Mucosa of stomach (tissue), 1 donor: ENCODE data around the gene ANKRD13B.

Experiments
- H3K27me3 ChIP-seq: one replicate; pipeline ENCODE4 v1.7.0; 2013; ENCODE audit warnings: mild to moderate bottlenecking, low read length; ENCODE audit not compliant: control insufficient read depth, insufficient read depth
- H3K36me3 ChIP-seq: one replicate; pipeline ENCODE4 v1.7.0; 2013; ENCODE audit warnings: low read length; ENCODE audit not compliant: control insufficient read depth, insufficient read depth
- H3K4me1 ChIP-seq: one replicate; pipeline ENCODE4 v1.7.0; 2013; ENCODE audit warnings: mild to moderate bottlenecking, low read length; ENCODE audit not compliant: control insufficient read depth, insufficient read depth
- H3K4me3 ChIP-seq: one replicate; pipeline ENCODE4 v1.7.0; 2013; ENCODE audit warnings: low read length
- H3K9ac ChIP-seq: one replicate; pipeline ENCODE4 v1.7.0; 2013; ENCODE audit warnings: mild to moderate bottlenecking, low read length, moderate library complexity
- H3K9me3 ChIP-seq: one replicate; pipeline ENCODE4 v1.7.0; 2013; ENCODE audit warnings: mild to moderate bottlenecking, low read length, moderate library complexity; ENCODE audit not compliant: control insufficient read depth
- donor health status: Pancreatic carcinoma.

ANKRD13B gene

GRCh38 chr17:29613856-29614255 lies 20.9 kb downstream of the ANKRD13B start:
- peaks cover 49% of the 10 kb centered on the region for H3K27me3 ChIP-seq
- H3K4me3 ChIP-seq, result no peak overlapping the region
- H3K9ac ChIP-seq, result peak overlapping the region; percentile 1
- peaks cover 56% of the 10 kb centered on the region for H3K4me1 ChIP-seq
- no peaks in the 10 kb centered on the region for H3K36me3 ChIP-seq
- no peaks in the 10 kb centered on the region for H3K9me3 ChIP-seq

GRCh38 chr17:29614349-29615047 lies 21.6 kb downstream of the ANKRD13B start:
- Histone ChIP-seq H3K36me3 (no peaks in the 10 kb centered on the region), H3K27me3 (peaks cover 56% of the 10 kb centered on the region), H3K4me3 (no peak overlapping the region), H3K9ac (no peak overlapping the region), H3K4me1 (peaks cover 56% of the 10 kb centered on the region), H3K9me3 (no peaks in the 10 kb centered on the region)

GRCh38 chr17:29615048-29615385 lies 22.1 kb downstream of the ANKRD13B start:
- no peak overlapping the region for H3K4me3 ChIP-seq
- H3K4me1 ChIP-seq, result peaks cover 56% of the 10 kb centered on the region
- H3K9ac ChIP-seq, result no peak overlapping the region

GRCh38 chr17:29615492-29616299 lies 22.8 kb downstream of the ANKRD13B start:
- no peak overlapping the region for H3K4me3 ChIP-seq
- peaks cover 56% of the 10 kb centered on the region for H3K4me1 ChIP-seq
- H3K9ac ChIP-seq, result peak overlapping the region; percentile 11
- H3K36me3 ChIP-seq, result no peaks in the 10 kb centered on the region
- H3K9me3 ChIP-seq, result no peaks in the 10 kb centered on the region
- H3K27me3 ChIP-seq, result peaks cover 68% of the 10 kb centered on the region

More at GRCh38 chr17:29615048-29615385, 22.1 kb downstream of the ANKRD13B start:
- Histone ChIP-seq H3K36me3 (no peaks in the 10 kb centered on the region), H3K27me3 (peaks cover 61% of the 10 kb centered on the region), H3K9me3 (no peaks in the 10 kb centered on the region)

GRCh38 chr17:29616300-29617048 lies 23.5 kb downstream of the ANKRD13B start:
- Histone ChIP-seq H3K4me1 (peaks cover 56% of the 10 kb centered on the region), H3K9me3 (no peaks in the 10 kb centered on the region), H3K4me3 (no peak overlapping the region), H3K36me3 (no peaks in the 10 kb centered on the region), H3K27me3 (peaks cover 70% of the 10 kb centered on the region), H3K9ac (peak overlapping the region; percentile 11)

- no peak overlapping the region for H3K9ac ChIP-seq
- peaks cover 62% of the 10 kb centered on the region for H3K4me1 ChIP-seq
These were observed 24.2 kb downstream of the ANKRD13B start for GRCh38 chr17:29617125-29617480.

GRCh38 chr17:29617481-29618271 lies 24.7 kb downstream of the ANKRD13B start:
- H3K9ac ChIP-seq, result peak overlapping the region; percentile 25
- peaks cover 67% of the 10 kb centered on the region for H3K4me1 ChIP-seq

More at GRCh38 chr17:29617125-29617480, 24.2 kb downstream of the ANKRD13B start:
- peaks cover 74% of the 10 kb centered on the region for H3K27me3 ChIP-seq
- H3K36me3 ChIP-seq, result no peaks in the 10 kb centered on the region
- no peak overlapping the region for H3K4me3 ChIP-seq
- H3K9me3 ChIP-seq, result no peaks in the 10 kb centered on the region

GRCh38 chr17:29618272-29619065 lies 25.5 kb downstream of the ANKRD13B start:
- Histone ChIP-seq H3K9me3 (no peaks in the 10 kb centered on the region), H3K4me1 (peaks cover 66% of the 10 kb centered on the region), H3K9ac (no peak overlapping the region), H3K27me3 (peaks cover 86% of the 10 kb centered on the region), H3K36me3 (no peaks in the 10 kb centered on the region), H3K4me3 (no peak overlapping the region)

More at GRCh38 chr17:29617481-29618271, 24.7 kb downstream of the ANKRD13B start:
- H3K4me3 ChIP-seq, result no peak overlapping the region
- H3K36me3 ChIP-seq, result no peaks in the 10 kb centered on the region
- no peaks in the 10 kb centered on the region for H3K9me3 ChIP-seq
- peaks cover 79% of the 10 kb centered on the region for H3K27me3 ChIP-seq

GRCh38 chr17:29619251-29619650 lies 26.3 kb downstream of the ANKRD13B start:
- Histone ChIP-seq H3K4me1 (peaks cover 58% of the 10 kb centered on the region), H3K9me3 (no peaks in the 10 kb centered on the region), H3K27me3 (peaks cover 79% of the 10 kb centered on the region), H3K4me3 (no peak overlapping the region), H3K9ac (no peak overlapping the region), H3K36me3 (no peaks in the 10 kb centered on the region)

- peaks cover 69% of the 10 kb centered on the region for H3K27me3 ChIP-seq
- no peaks in the 10 kb centered on the region for H3K9me3 ChIP-seq
- H3K9ac ChIP-seq, result no peak overlapping the region
- H3K4me1 ChIP-seq, result peaks cover 48% of the 10 kb centered on the region
- no peak overlapping the region for H3K4me3 ChIP-seq
- H3K36me3 ChIP-seq, result no peaks in the 10 kb centered on the region
These were observed 27.3 kb downstream of the ANKRD13B start for GRCh38 chr17:29620271-29620670.
